ENCODE measurements around the gene ALG3.
"Not testable (repeated sequence)": the region's sequence is repeated elsewhere in the genome, so short reads cannot be mapped to it uniquely, and the experiment has no call there.

The ALG3 gene

GRCh38 chr3:184248454-184249411, at the start of gene ALG3:
ALG3 (minus strand) TSS chr3:184248962; CDS start chr3:184248940, 22 bp downstream.
- DNase-seq = peak; percentile 91

GRCh38 chr3:184296616-184297015, 47.9 kb upstream of the ALG3 start:
- DNase-seq = no peak

GRCh38 chr3:184295771-184296170, 47.0 kb upstream of the ALG3 start:
- no peak for DNase-seq

- DNase-seq = no peak
Measured at GRCh38 chr3:184291738-184292445, 43.1 kb upstream of the ALG3 start.

- DNase-seq = no peak
Measured at GRCh38 chr3:184291044-184291737, 42.4 kb upstream of the ALG3 start.

GRCh38 chr3:184290331-184290730, 41.6 kb upstream of the ALG3 start:
- no peak for DNase-seq

- peak; percentile 51 for DNase-seq
Measured at GRCh38 chr3:184289426-184289938, 40.7 kb upstream of the ALG3 start.

- DNase-seq = peak; percentile 53
Measured at GRCh38 chr3:184284696-184285095, 35.9 kb upstream of the ALG3 start.

GRCh38 chr3:184283681-184284080, 34.9 kb upstream of the ALG3 start:
- DNase-seq = no peak

- no peak for DNase-seq
Measured at GRCh38 chr3:184282941-184283340, 34.2 kb upstream of the ALG3 start.

GRCh38 chr3:184277366-184277765, 28.6 kb upstream of the ALG3 start:
- no peak for DNase-seq

GRCh38 chr3:184275961-184276910, 27.5 kb upstream of the ALG3 start, which contains the start of gene ECE2:
ECE2 (plus strand) TSS chr3:184276022; CDS start chr3:184276154, 132 bp downstream.
- no peak for DNase-seq

- no peak for DNase-seq
Measured at GRCh38 chr3:184275381-184275701, 26.6 kb upstream of the ALG3 start.

- no peak for DNase-seq
Measured at GRCh38 chr3:184272269-184272668, 23.5 kb upstream of the ALG3 start.

- not testable (repeated sequence) for DNase-seq
Measured at GRCh38 chr3:184267249-184267648, 18.5 kb upstream of the ALG3 start.

GRCh38 chr3:184262764-184263179, 14.0 kb upstream of the ALG3 start:
- peak; percentile 31 for DNase-seq

GRCh38 chr3:184261854-184262763, 13.3 kb upstream of the ALG3 start:
- DNase-seq = peak; percentile 77

GRCh38 chr3:184261270-184261853, 12.6 kb upstream of the ALG3 start, which contains the start of gene CAMK2N2:
CAMK2N2 (minus strand) TSS chr3:184261553; CDS start chr3:184261285, 268 bp downstream.
- DNase-seq = no peak

GRCh38 chr3:184260724-184261269, 12.0 kb upstream of the ALG3 start:
- peak; percentile 75 for DNase-seq

Data from retina (tissue), 1 donor.